ENCODE results near the gene SNX9.

- TF ChIP-seq, protein P1, sequence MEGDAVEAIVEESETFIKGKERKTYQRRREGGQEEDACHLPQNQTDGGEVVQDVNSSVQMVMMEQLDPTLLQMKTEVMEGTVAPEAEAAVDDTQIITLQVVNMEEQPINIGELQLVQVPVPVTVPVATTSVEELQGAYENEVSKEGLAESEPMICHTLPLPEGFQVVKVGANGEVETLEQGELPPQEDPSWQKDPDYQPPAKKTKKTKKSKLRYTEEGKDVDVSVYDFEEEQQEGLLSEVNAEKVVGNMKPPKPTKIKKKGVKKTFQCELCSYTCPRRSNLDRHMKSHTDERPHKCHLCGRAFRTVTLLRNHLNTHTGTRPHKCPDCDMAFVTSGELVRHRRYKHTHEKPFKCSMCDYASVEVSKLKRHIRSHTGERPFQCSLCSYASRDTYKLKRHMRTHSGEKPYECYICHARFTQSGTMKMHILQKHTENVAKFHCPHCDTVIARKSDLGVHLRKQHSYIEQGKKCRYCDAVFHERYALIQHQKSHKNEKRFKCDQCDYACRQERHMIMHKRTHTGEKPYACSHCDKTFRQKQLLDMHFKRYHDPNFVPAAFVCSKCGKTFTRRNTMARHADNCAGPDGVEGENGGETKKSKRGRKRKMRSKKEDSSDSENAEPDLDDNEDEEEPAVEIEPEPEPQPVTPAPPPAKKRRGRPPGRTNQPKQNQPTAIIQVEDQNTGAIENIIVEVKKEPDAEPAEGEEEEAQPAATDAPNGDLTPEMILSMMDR (conservative IDR thresholded peaks at IDR 0.05), result no peak
- no peak for TF ChIP-seq ZFX (IDR thresholded peaks at IDR 0.05)
Observed at GRCh38 chr6:157868835-157869234, 45.8 kb downstream of the SNX9 start.
